GM18511 (cell line): ENCODE measurements around the gene SOCS1.

ENCODE experiments used
- ATAC-seq: cut with Tn5 transposase; IDR thresholded peaks from one replicate; pipeline ENCODE4 v1.9.1; 2021; ENCODE audit warnings: mild to moderate bottlenecking, moderate library complexity; ENCODE audit not compliant: unreplicated experiment

Gene SOCS1

DNA sequence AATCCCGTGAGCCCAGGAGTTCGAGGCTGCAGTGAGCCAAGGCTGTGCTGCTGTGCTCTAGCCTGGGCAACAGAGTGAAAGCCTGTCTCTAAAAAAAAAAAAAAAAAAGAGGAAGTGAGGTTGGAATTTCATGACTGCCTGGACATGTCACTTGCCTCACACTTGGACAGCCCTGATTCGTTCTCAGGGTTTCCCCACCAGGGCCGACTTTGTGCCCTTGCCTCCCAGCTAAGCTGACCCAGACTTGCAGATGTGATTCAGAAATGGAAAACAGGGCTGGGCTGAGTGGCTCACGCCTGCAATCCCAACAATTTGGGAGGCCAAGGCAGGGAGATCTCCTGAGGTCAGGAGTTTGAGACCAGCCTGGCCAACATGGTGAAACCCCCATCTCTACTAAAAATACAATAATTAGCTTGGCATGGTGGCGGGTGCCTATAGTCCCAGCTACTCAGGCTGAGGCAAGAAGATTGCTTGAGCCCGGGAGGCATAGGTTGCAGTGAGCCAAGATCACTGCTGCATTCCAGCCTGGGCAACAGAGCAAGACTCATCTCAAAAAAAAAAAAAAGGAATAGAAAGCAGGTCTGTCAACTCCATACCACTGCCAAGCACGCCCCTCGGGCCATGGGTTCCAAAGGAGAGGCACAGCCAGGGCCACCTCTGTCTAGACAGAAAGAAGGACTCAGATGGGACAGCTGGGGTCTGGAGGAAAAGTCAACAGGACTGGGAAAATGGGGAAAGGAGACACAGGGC lies 46.9 kb downstream of the SOCS1 start:
- no peak for ATAC-seq

DNA sequence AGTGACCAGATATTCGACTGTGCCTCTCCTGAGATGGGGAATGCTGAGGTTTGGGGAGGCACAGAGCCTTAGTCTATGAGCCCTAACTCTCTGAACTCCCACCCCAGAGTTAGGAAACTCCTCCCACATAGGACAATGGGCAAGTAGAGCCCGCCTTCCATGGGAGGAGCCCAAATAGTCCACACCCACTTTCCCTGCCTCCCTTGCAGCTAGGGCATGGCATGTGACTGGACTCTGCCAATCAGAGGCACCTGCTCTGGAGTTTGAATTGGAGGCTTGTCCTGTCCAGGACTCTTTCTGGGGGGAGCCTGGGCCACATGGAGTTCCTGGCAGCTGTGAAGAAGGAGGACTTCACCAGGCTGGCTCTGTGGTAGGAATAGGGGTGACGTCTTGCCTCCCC lies 48.4 kb downstream of the SOCS1 start:
- no peak for ATAC-seq

DNA sequence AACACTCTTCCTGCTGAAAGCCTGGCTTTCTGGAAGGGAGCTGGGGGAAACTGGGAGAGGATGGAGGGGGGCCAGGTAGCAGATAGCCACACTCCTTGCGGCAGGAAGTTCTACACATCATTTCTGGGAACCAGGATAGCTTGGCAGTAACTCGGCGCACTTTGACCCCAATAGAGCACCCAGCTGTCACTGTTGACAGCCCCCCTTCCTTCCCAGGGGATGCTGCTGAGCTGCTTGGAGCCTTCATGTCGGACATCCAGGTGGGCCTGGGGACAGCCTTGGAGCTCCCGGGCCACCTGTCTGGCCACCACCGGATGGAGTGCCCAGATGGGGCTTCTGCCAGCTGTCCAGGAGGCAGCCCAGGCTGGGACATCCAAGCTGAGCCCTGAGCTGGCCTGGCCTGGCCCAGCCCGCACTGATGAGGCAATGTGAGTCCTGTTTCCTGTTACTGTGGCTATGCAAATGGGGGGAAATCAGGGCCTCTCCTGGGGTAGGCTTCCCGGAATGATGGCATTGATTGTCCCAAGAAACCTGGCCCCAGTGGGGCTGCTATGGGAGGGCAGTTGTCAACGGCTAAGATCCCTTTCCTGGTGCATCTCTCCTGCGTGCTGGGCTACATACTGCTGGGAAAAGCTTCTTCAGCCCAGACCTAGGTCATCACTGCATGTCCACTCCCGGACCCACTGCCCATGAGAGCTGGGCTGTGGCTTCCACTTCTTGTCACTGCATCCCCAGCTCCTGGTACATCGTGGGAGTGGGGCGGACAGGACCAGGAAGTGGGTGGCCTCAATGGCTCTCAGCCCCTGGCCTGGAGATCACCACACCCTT lies 50.0 kb downstream of the SOCS1 start:
- peak; percentile 24 for ATAC-seq

DNA sequence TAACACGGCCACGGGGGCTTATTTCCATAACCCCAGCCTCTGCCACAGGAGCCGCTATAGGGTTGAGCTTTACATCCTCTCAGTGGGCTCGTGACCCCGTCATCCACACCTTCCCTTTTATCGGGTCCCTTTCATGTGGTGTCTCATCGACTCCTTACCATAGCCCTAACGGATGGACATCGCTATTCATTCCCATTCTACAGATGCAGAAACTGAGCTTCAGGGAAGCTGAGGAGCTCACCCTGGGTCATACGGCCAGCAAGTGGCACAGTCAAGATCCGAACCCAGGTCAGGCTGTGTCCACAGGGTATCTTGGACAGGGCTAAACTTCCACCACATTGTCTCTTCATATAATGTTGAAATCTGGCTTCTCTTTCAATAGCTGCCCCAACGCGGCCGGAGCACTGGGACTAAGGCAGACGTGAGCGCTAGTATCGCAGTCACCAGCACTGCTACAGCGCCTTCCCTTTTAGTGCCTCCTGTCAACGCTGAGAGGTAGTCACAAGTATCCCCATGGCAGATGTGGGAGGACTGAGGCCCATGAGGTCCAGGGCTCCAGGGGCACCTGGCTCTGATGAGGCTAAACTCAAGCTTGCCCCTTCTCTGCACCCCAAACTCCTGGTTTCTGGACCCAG lies 50.8 kb downstream of the SOCS1 start:
- no peak for ATAC-seq

DNA sequence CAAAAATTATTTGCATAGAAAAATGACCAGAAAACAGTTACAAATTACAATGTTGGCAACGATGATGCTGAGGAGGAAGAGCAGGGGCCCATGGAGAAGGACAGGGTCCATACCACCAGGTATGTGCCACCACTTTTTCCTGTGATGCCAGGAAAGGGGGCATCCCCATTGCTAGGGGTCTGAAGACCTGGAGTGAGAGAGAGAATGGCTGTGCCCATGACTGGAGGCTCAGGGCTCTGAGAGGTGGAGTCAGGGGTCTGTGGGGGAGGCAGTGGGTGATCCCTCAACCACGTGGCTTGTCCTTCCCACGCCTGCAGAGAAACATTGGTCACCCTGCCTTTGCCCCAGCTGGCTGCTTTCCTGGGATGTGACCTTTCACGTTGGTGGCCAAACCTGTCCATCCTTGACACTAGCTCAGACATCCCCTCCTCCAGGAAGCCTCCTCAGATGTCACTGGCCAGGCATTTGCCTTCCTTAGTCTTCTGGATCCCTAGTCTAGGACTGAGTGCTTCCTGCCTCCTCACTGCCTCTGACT lies 51.4 kb downstream of the SOCS1 start:
- ATAC-seq: no peak
